HG03025 (cell line): ENCODE results near the gene DUSP22.
"Not testable (repeated sequence)": the region's sequence is repeated elsewhere in the genome, so short reads cannot be mapped to it uniquely, and the experiment has no call there.

Experiments used
- ATAC-seq: cut with Tn5 transposase; IDR thresholded peaks from one replicate; pipeline ENCODE4 v1.9.1; 2021; ENCODE audit warnings: mild to moderate bottlenecking, moderate library complexity; ENCODE audit not compliant: unreplicated experiment, low FRiP score

DUSP22 gene

DNA sequence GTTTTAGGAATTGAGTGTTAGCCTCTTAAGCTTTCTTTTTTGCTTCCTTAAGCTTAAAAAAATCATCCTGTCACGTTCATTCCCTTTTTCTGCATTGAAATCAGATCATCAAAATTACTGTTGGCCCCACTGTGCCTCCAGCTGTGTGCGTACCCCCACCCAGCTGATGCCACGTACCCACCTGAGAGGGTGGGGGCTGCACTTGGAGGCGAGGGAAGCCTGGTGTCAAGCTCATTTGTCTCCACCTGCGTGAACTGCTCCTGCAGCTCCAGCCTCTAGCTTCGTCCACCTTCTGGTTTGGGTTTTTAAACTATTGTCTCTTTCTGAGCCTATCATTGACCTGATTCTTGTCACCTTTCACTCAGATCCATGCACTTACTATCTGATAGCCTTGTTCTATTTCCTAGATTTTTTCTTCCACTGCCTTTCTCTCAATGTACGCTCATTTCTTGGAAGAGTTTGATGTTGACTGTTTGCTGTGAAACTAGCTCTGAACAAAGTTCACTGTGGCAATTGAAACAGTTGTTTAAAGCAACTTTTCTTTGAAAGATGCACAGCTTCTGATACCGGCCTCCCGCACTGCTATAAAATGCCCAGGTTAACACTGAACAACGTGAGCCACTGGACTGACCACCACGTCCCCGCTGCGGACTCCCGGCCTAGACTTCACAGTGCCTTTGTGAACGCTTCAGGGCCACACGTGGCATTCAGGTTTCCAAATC lies 69.3 kb downstream of the DUSP22 start:
- ATAC-seq: no peak

- no peak for ATAC-seq
These were observed 70.1 kb downstream of the DUSP22 start for GRCh38 chr6:362231-362923.

DNA sequence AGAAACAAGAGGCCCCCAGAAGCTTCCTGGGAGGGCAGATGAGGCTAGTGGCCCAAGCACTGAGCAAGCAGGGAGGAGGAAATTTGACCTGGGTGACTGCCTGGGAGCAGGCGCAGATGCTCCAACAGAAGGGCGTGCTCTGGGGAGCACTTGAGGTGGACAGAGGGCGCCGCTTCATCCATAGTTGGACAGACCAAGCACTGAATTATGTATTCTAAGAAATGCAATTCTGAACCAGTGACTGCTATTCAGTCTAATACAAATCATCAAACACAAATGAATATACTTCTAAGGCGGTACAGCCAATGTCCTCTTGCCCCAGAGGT lies 70.6 kb downstream of the DUSP22 start:
- ATAC-seq: no peak

GRCh38 chr6:363291-363690 lies 71.0 kb downstream of the DUSP22 start:
- no peak for ATAC-seq

- ATAC-seq: no peak
These were observed 71.6 kb downstream of the DUSP22 start for GRCh38 chr6:363909-364308.

DNA sequence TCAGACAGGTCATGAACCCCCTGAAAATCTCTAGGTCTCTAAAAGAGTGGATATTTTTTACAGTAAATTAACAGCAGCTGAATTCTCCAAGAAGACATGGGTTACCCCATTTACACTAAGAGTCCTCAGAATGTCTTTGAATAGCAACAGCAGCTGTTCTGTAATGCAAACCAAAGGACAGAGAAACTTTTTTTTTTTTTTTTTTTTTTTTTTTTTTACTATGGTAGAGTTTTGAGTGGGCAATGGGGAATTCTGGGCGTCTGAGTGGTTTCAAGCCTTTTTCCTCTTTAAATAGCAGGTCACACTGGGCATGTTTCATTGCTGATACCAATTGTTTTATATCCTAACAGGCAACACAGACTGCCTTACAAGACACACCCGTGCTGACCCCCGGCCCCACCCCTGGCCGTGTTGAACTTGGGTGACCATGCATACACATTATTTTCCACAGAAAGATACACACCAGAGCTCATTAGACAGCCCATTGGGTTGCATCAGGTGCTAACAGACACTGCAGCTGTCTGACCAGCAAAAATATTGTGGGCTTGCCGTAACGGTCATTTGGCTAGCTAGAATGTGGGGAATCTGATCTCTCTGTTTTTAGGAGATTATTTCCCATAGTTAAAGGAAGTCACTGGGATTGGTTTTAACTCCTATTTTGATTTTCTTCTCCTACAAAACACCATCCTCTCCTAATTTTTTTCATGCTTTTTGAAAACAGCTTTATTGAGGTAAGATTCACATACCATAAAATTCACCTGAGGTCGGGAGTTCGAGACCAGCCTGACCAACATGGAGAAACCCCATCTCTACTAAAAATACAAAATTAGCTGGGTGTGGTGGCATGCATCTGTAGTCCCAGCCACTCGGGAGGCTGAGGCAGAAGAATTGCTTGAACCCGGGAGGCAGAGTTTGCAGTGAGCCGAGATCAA lies 72.6 kb downstream of the DUSP22 start:
- ATAC-seq: no peak

DNA sequence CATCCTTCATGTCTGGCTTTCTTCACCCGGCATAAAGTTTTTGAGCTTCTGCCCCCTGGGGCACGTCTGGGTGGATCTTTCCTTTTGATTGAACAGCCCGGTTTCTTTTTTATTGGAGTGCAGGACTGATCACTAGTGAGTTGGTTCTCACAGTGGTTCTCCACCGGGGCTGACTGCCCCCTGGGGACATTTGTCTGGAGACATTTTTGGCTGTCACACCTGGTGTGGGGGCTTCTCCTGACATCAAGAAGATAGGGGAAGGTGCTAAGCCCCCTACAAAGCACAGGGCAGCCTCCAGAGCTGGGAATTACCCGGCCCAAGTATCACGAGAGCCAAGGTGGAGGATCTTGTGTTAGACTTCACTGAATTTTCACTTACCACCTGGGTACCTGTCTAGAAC lies 73.5 kb downstream of the DUSP22 start:
- ATAC-seq: no peak

GRCh38 chr6:366389-367297 lies 74.4 kb downstream of the DUSP22 start:
- no peak for ATAC-seq

GRCh38 chr6:367298-367794 lies 75.1 kb downstream of the DUSP22 start:
- ATAC-seq: no peak

GRCh38 chr6:367891-368630 lies 75.8 kb downstream of the DUSP22 start:
- no peak for ATAC-seq

- no peak for ATAC-seq
These were observed 77.5 kb downstream of the DUSP22 start for GRCh38 chr6:369559-370431.

GRCh38 chr6:370555-370954 lies 78.3 kb downstream of the DUSP22 start:
- ATAC-seq: no peak

DNA sequence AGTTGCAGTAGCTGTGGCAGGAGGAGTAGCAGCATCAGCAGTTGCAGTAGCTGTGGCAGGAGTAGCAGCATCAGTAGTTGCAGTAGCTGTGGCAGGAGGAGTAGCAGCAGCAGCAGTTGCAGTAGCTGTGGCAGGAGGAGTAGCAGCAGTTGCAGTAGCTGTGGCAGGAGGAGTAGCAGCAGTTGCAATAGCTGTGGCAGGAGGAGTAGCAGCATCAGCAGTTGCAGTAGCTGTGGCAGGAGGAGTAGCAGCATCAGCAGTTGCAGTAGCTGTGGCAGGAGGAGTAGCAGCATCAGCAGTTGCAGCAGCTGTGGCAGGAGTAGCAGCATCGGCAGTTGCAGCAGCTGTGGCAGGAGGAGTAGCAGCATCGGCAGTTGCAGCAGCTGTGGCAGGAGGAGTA lies 79.6 kb downstream of the DUSP22 start:
- not testable (repeated sequence) for ATAC-seq

DNA sequence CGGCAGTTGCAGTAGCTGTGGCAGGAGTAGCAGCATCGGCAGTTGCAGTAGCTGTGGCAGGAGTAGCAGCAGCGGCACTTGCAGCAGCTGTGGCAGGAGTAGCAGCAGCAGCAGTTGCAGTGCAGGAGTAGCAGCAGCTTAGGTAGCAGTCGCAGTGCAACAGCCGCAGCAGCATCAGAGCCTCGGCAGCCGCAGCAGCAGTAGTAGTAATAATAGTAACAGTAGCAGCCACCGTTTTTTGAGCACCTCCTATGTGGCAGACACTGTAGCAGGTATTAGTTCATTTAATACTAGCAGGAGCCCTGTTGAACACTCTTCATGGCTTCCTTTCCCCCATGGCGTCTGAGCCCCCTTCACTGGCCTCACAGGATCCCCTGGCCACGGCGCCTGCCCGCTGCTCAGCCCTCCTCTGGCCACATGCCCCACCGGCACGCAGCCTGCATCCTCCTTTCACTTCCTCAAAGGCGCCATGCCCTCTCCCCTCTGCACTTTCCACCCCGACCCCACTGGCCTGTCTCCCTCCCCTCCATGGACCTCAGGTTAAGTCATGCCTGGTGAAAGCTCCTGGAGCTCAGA lies 80.1 kb downstream of the DUSP22 start:
- ATAC-seq: no peak

DNA sequence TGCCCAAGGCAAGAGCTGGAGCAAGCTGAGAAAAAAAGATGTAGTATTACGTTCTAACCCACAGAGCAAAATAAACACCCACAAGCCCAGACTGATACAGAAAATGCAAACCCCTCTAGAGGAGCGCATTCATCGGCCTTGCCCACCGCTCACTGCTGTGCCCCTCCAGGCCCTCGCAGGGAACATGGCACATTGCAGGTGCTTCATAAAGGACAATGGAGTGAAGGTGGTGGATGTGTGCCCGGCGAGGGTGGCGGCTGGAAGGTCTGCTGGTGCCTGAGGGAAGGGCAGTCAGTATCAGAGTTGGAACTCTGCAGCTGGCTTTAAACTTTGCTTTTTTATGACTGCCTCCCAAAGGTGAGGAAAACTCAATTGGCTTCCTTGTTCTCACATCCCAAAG lies 80.7 kb downstream of the DUSP22 start:
- no peak for ATAC-seq

- ATAC-seq: no peak
These were observed 81.8 kb downstream of the DUSP22 start for GRCh38 chr6:373773-374724.

DNA sequence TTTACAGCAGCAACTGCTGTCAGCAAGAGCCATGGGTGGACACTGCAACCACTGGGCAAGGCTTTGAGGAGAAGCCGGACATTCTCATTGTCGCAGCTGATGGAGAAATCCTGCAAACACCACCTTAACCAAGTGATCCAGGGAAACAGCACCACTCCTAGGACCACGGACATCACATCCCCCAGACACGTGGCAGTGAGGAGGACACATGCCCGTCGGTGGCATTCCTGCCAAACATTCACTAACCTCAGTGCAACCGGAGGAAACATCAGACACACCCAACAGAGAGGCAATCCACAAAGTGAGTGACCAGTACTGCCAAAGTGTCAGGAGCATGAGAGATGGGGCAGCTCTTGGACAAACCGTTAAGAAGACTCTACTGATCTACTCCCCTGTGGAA lies 82.7 kb downstream of the DUSP22 start:
- no peak for ATAC-seq
